Fibroblast of skin of back (primary cell): ENCODE results near the gene AGPAT3.
A peak's percentile ranks its signal among the peaks of the same experiment; 100 is the strongest.

Source experiments
- DNase-seq: peaks from one replicate; pipeline ENCODE4 v3.0.0-alpha.2; 2013

Gene AGPAT3

DNA sequence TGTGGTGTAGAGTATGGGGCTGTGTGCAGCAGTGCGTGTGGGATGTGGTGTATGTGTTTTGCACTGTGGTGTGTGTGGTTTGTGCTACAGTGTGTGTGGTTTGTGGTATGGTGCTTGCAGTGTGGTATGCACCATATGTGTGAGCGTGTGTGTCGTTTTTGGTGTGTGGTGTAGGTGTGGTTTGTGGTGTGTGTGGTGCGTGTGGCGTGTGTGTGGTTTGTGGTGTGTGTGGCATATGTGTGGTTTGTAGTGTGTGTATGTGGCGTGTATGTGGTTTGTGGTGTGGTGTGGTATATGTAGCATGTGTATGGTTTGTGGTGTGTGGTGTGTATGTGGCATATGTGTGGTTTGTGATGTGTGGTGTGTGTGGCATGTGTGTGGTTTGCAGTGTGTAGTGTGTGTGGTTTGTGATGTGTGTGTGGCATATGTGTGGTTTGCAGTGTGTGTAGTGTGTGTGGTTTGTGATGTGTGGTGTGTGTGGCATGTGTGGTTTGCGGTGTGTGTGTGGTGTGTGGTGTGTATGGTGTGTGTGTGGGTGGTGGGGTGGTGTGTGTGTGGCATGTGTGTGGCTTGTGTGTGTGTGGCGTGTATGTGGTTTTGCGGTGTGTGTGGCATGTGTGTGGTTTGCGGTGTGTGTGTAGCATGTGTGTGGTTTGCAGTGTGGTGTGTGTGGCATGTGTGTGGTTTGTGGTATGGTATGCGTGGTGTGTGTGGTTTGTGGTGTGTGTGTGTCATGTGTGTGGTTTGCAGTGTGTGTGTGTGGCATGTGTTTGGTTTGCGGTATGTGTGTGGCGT lies 93.5 kb downstream of the AGPAT3 start:
- DNase-seq = no peak

DNA sequence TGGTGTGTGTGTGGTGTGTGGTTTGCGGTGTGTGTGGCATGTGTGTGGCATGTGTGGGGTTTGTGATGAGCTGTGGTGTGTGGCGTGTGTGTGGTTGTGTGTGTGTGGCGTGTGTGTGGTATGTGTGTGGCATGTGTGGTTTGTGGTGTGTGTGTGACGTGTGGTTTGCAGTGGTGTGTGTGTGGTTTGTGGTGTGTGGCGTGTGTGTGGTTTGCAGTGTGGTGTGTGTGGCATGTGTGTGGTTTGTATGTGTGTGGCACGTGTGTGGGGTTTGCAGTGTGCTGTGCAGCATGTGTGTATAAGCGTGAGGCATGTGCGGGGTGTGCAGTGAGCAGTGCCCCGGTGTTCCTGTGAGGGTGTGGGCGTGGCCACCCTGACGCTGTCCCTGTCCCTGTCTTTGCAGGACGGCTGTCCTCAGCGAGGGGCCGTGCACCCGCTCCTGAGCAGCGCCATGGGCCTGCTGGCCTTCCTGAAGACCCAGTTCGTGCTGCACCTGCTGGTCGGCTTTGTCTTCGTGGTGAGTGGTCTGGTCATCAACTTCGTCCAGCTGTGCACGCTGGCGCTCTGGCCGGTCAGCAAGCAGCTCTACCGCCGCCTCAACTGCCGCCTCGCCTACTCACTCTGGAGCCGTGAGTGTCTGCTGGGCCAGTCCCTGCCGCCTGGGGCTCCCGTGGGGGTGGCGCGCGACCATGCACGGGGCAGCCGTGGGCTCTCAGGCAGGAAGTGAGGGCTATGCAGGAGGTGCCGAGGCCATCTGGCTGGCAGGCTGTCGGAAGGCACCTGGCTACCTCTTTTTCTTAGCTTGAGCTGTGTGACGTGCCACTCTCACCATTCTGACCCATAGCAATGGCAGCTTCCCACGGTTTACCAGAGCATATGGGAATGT lies 94.5 kb downstream of the AGPAT3 start:
- DNase-seq = no peak

DNA sequence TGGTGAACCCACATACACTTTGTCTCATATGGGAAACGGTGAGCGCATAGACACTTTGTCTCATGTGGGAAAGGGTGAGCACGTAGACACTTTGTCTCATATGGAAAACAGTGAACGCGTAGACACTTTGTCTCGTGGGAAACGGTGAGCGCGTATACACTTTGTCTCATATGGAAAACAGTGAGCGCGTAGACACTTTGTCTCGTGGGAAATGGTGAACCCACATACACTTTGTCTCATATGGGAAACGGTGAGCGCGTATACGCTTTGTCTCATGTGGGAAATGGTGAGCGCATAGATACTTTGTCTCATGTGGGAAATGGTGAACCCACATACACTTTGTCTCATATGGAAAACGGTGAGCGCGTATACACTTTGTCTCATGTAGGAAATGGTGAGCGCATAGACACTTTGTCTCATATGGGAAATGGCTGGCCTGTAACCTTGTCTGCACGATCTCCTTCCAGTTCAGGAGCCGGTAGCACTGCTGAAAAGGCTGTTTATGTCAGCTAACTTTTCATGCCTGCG lies 96.4 kb downstream of the AGPAT3 start:
- no peak for DNase-seq

GRCh38 chr21:43965911-43966585 lies 101.0 kb downstream of the AGPAT3 start:
- no peak for DNase-seq

DNA sequence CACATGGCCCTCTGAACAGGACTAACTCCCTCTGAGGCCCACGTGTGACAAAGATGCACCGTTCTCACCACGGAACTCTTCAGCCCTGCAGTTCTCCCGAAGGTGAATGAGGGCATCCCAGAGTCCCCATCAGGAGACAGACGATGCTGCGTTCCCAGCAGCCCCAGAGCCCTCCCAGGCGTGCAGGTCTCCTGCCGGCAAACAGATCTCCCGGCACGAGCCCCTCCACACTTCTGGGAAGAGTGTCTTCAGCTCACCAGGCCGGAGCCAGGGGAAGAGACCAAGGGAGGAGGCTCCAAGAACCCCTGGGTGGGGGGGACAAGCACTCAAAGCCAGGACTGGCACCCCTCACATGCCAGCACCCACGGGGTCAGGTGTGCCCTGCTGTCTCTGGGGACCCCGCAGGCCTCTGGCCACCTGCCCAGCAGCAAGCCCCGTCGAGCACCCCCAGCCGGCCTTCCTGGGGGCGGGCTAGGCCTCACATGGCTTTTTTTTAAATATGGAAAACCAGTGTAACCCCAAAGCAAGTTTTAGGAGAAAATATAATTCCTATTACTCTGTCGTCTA lies 102.0 kb downstream of the AGPAT3 start:
- DNase-seq = no peak

DNA sequence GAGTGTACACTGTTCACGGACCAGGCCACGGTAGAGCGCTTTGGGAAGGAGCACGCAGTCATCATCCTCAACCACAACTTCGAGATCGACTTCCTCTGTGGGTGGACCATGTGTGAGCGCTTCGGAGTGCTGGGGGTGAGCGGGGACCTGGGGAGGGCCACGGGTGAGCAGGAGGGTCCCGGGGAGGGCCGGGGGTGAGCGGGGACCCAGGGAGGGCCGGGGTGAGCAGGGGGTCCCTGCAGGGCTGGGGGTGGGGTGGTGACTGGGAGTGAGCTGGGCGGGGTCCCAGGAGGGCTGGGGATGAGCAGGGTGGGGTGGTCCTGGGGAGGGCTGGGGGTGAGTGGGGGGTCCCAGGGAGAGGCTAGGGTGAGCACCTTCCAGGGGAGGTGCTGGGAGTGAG lies 103.0 kb downstream of the AGPAT3 start:
- no peak for DNase-seq

GRCh38 chr21:43968410-43969114 lies 103.5 kb downstream of the AGPAT3 start:
- no peak for DNase-seq

DNA sequence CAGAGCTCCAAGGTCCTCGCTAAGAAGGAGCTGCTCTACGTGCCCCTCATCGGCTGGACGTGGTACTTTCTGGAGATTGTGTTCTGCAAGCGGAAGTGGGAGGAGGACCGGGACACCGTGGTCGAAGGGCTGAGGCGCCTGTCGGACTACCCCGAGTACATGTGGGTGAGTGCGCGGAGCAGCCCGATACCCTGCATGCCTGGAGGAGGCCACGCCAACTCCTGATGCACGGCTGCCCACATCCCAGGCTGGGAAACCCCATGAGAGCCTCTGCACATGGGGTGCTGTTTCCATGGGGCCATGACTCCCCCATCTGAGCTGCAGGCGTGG lies 104.1 kb downstream of the AGPAT3 start:
- no peak for DNase-seq

DNA sequence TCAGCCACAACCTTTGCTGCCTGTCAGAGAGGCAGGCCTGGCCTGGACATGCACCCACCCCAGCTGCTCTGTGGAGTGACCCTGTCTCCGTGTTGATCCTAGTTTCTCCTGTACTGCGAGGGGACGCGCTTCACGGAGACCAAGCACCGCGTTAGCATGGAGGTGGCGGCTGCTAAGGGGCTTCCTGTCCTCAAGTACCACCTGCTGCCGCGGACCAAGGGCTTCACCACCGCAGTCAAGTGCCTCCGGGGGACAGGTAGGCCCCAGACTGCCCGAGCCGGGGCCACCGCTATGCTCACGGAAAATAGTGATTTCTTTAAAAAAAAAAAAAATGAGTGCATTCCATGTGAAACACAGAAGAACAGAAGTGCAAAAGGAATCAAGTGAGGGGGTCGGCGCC lies 105.5 kb downstream of the AGPAT3 start:
- DNase-seq = no peak

GRCh38 chr21:43971201-43971991 lies 106.4 kb downstream of the AGPAT3 start:
- no peak for DNase-seq

DNA sequence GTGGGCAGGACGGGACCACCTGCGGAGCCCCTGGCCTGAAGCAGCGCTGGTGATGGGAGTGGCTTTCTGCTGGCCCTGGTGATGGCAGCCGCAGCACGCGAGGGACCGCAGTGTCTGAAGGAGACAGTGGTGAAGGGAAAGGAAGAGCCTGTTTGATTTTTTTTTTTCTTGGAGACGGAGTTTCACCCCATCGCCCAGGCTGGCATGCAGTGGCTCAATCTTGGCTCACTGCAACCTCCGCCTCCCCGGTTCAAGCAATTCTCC lies 106.9 kb downstream of the AGPAT3 start:
- no peak for DNase-seq

- DNase-seq = no peak
These were observed 108.0 kb downstream of the AGPAT3 start for GRCh38 chr21:43972850-43973633.

DNA sequence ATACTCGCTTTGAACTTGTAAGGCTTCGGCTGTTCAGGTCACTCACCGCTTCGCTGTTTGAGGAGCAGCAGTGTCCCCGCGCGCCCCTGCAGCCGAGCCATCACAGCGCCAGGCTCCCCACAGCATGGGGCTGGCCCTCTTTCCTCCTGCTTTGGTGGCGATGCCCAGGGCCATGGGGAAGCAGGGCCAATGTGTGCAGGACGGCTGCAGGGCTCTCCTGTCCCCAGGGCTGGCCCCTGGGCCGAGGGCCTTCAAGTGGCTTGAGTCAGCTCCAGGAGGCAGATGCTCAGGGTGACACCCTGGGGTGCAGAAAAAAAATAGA lies 108.6 kb downstream of the AGPAT3 start:
- DNase-seq = no peak

- no peak for DNase-seq
These were observed 109.9 kb downstream of the AGPAT3 start for GRCh38 chr21:43974791-43975468.

DNA sequence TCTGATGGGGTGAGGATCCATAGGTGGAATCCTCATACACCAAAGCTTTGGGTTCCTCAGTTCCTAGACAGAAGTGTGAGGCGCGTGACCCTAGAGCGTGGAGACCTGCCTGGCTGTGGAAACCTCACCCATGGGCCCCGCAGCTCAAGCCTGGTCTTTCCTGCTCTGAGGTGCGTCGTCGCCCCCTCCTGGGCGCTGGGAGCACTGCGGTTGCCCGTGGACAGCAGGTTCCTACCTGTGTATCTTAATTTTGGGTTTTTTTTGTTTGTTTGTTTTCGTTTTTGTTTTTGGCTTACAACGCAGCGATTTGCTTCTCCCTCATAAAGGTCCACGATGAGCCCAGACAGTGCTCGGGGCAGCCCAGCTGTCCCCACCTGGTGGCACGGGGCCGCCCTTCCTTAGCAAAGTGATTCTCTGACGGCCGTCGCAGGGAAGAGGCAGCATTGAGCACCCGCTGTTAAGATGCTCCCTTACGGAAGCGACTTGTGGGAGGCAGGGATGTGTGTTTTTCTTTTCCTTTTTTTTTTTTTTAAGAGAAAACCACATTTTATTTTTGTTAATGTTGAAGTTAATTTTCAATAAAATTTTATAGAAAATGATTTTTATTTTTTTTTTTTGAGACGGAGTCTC lies 110.6 kb downstream of the AGPAT3 start:
- peak; percentile 46 for DNase-seq

- DNase-seq = peak; percentile 36
These were observed 111.6 kb downstream of the AGPAT3 start for GRCh38 chr21:43976661-43977060.

DNA sequence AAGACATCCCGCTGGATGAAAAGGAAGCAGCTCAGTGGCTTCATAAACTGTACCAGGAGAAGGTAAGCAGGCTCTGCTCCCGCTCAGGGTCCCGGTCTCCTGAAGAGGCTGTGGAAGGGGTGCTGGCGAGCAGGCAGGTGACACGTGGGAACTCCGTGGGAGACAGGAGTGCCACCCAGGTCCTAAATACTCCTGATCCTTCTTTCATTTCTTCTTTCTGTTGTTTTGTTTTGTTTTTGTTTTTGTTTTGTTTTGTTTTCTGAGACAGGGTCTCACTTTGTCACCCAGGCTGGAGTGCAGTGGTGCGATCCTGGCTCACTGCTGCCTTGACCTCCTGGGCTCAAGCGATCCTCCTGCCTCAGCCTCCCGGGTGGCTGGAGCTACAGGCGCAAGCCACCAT lies 113.0 kb downstream of the AGPAT3 start:
- no peak for DNase-seq

DNA sequence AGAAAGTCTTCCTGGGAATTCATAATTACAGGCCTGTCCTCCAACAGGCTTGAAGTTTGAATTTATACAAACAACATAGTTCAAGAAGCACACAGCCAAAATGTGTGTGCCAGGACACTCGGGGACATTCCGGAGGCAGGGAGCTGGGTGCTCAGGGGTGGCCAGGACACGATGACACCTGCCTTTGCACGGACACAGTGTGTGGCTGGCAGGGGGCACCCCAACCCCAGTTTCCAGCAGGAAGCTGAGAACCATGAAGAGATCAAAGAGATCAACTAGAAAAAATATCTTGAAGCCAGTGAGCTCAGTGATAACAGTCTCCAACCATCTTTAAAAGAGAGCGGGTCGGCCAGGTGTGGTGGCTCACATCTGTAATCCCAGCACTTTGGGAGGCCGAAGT lies 114.6 kb downstream of the AGPAT3 start:
- DNase-seq = no peak

DNA sequence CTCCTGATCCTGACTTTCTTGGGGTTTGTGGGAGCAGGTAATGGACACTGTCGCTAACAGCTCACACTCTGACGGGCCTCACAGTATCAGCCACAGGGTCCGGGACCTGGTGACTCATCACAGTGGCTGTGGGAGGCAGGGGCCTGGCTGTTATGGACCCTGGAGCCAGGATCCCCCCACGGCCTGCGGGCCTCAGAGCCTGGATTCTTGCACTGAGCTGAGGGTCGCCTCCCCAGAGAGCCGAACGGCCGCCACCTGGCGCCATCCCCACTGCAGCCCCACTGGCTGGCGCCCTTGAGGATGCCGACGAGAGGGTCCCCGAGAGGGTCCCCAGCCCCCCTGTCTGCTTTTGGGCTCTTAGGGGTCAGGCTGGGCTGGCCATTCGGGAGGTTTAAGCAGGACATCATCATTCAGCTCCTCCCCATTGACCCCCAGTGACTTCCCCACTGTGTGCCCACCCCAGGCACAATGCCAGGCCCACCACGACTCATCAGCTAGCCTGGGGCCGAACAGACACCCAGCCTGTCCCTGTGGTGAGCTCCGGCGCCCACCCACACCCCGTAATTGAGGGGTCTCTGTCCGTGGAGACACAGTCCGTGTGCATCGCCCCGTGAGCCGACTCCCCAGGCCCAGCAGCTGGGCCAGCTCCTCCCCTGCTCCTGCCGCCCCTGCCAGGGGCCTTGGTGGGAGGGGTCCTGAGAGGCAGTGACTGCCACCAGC lies 116.3 kb downstream of the AGPAT3 start:
- DNase-seq = no peak
